Measurements from ENCODE around the gene MAGEA1.
"Not testable (repeated sequence)": the region's sequence is repeated elsewhere in the genome, so short reads cannot be mapped to it uniquely, and the experiment has no call there.

DNA sequence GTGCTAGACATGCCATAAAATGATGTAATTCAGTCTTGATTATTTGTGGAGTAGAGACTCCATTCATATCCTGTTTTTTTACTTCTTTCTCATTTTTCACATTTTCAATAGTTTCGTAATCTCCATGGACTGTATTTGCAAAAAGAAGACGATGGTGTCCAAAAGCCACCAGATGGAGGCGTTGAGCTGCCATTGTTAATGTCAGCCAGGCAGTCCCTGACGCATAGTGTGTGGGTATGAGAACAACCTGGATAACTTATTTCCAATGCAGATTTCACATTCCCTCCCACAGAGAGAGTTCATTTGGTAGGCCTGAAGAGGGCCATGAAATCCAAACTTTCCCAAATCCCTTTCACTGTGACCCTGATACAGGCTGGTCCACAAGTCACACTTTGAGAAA lies 40.0 kb upstream of the MAGEA1 start:
- TF ChIP-seq, protein P1, sequence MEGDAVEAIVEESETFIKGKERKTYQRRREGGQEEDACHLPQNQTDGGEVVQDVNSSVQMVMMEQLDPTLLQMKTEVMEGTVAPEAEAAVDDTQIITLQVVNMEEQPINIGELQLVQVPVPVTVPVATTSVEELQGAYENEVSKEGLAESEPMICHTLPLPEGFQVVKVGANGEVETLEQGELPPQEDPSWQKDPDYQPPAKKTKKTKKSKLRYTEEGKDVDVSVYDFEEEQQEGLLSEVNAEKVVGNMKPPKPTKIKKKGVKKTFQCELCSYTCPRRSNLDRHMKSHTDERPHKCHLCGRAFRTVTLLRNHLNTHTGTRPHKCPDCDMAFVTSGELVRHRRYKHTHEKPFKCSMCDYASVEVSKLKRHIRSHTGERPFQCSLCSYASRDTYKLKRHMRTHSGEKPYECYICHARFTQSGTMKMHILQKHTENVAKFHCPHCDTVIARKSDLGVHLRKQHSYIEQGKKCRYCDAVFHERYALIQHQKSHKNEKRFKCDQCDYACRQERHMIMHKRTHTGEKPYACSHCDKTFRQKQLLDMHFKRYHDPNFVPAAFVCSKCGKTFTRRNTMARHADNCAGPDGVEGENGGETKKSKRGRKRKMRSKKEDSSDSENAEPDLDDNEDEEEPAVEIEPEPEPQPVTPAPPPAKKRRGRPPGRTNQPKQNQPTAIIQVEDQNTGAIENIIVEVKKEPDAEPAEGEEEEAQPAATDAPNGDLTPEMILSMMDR (IDR thresholded peaks at IDR 0.05) = not testable (repeated sequence)
- not testable (repeated sequence) for TF ChIP-seq POLR2A (IDR thresholded peaks at IDR 0.05)
